ENCODE results near the gene ST3GAL4.

DNA sequence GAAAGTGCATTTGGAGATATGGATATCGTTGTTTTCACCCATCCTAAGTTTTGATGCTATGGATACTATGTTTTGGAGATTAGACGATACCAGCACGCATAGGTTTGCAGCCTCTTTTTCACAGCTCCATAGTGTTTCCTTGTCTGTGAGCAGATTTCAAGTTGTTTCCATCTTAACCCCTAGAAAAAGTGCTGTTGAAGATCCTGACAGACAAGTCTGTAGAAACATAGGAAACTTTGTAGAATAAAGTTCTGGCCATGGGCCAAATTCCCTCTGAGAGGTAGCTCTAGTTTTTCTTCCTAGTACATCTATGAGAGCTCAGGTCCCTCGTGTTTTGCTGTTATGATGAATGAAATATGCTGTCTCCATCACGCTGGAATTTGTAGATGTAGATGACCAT lies 32.4 kb downstream of the ST3GAL4 start:
- TF ChIP-seq CTCF (IDR thresholded peaks at IDR 0.05 in 4 of 5, conservative IDR thresholded peaks at IDR 0.05 in 1 of 5) (no peak), POLR2A (IDR thresholded peaks at IDR 0.05) (no peak)

All from gastrocnemius medialis (tissue), 4 donors.